ENCODE results near the gene COLGALT1. TPM values are rescaled to one million over a fixed set of nuclear protein-coding genes. Genes with fewer than 3 reads are reported as not detected.
"Not testable (repeated sequence)": the region's sequence is repeated elsewhere in the genome, so short reads cannot be mapped to it uniquely, and the experiment has no call there.

COLGALT1 gene
- 107 and 142 TPM in 2 replicates for total RNA-seq

GRCh38 chr19:17555480-17555928, at the start of gene COLGALT1:
TSS of gene COLGALT1 (plus strand) at chr19:17555649. CDS start at chr19:17555714, 65 bp downstream.
- DNase-seq (ENCODE audit: low read depth, low spot score) = peak; percentile 91

- no peak for DNase-seq (ENCODE audit: low read depth, low spot score)
These were observed 48.7 kb upstream of the COLGALT1 start for GRCh38 chr19:17506745-17507144.

- DNase-seq (ENCODE audit: low read depth, low spot score) = not testable (repeated sequence)
These were observed 46.9 kb upstream of the COLGALT1 start for GRCh38 chr19:17508558-17508933.

- no peak for DNase-seq (ENCODE audit: low read depth, low spot score)
These were observed 45.0 kb upstream of the COLGALT1 start for GRCh38 chr19:17510220-17510993.

GRCh38 chr19:17511724-17512573, 43.5 kb upstream of the COLGALT1 start:
- DNase-seq (ENCODE audit: low read depth, low spot score) = peak; percentile 51

- no peak for DNase-seq (ENCODE audit: low read depth, low spot score)
These were observed 42.9 kb upstream of the COLGALT1 start for GRCh38 chr19:17512574-17512939.

- no peak for DNase-seq (ENCODE audit: low read depth, low spot score)
These were observed 39.9 kb upstream of the COLGALT1 start for GRCh38 chr19:17515408-17516149.

GRCh38 chr19:17517898-17518297, 37.6 kb upstream of the COLGALT1 start:
- DNase-seq (ENCODE audit: low read depth, low spot score) = no peak

- not testable (repeated sequence) for DNase-seq (ENCODE audit: low read depth, low spot score)
These were observed 36.8 kb upstream of the COLGALT1 start for GRCh38 chr19:17518654-17519053.

- DNase-seq (ENCODE audit: low read depth, low spot score) = no peak
These were observed 35.5 kb upstream of the COLGALT1 start for GRCh38 chr19:17519967-17520366.

- DNase-seq (ENCODE audit: low read depth, low spot score) = no peak
These were observed 34.6 kb upstream of the COLGALT1 start for GRCh38 chr19:17520865-17521264.

- DNase-seq (ENCODE audit: low read depth, low spot score) = no peak
These were observed 32.2 kb upstream of the COLGALT1 start for GRCh38 chr19:17522988-17523872.

GRCh38 chr19:17524651-17525050, 30.8 kb upstream of the COLGALT1 start:
- DNase-seq (ENCODE audit: low read depth, low spot score) = no peak

GRCh38 chr19:17525141-17525540, 30.3 kb upstream of the COLGALT1 start:
- DNase-seq (ENCODE audit: low read depth, low spot score) = no peak

- no peak for DNase-seq (ENCODE audit: low read depth, low spot score)
These were observed 28.5 kb upstream of the COLGALT1 start for GRCh38 chr19:17526922-17527321.

GRCh38 chr19:17527326-17527725, 28.1 kb upstream of the COLGALT1 start:
- no peak for DNase-seq (ENCODE audit: low read depth, low spot score)

- no peak for DNase-seq (ENCODE audit: low read depth, low spot score)
These were observed 26.8 kb upstream of the COLGALT1 start for GRCh38 chr19:17528610-17529009.

GRCh38 chr19:17529239-17530158, 25.9 kb upstream of the COLGALT1 start:
- DNase-seq (ENCODE audit: low read depth, low spot score) = no peak

GRCh38 chr19:17530586-17530985, 24.9 kb upstream of the COLGALT1 start:
- no peak for DNase-seq (ENCODE audit: low read depth, low spot score)

GRCh38 chr19:17532116-17532515, 23.3 kb upstream of the COLGALT1 start:
- DNase-seq (ENCODE audit: low read depth, low spot score) = no peak

Measured in pulmonary artery endothelial cell (primary cell).